Neural cell (in vitro differentiated cells): ENCODE data around the gene PCGF6. TPM values are rescaled to one million over a fixed set of nuclear protein-coding genes. Genes with fewer than 3 reads are reported as not detected.

ENCODE experiments used
- H2AFZ ChIP-seq: fragments of 200-600, 300-800 bp; sonication (generic), shearing (Covaris generic); 2 replicates; pipeline ENCODE4 v1.6.0; 2014; ENCODE audit warnings: low read depth, mild to moderate bottlenecking, antibody characterized with exemption, low read length, moderate library complexity
- H3F3A ChIP-seq: fragments of 200-600 bp; shearing (Covaris generic); 2 replicates; pipeline ENCODE4 v1.6.1; 2016; ENCODE audit warnings: mild to moderate bottlenecking, moderate library complexity, mixed read lengths, antibody characterized with exemption, low read length; ENCODE audit not compliant: insufficient read depth, poor library complexity, severe bottlenecking
- H3K27ac ChIP-seq: fragments of 200-600, 300-800 bp; sonication (generic), shearing (Covaris generic); 2 replicates; pipeline ENCODE4 v1.5.1; 2014; ENCODE audit warnings: mild to moderate bottlenecking, low read length, moderate library complexity
- H3K27me3 ChIP-seq: fragments of 300-800, 200-600 bp; sonication (generic), shearing (Covaris generic); 2 replicates; pipeline ENCODE4 v1.6.0; 2014; ENCODE audit warnings: mild to moderate bottlenecking, low read depth, low read length, moderate library complexity; ENCODE audit not compliant: insufficient read depth
- H3K36me3 ChIP-seq: fragments of 300-800, 200-600 bp; sonication (generic), shearing (Covaris generic); 2 replicates; pipeline ENCODE4 v1.5.1; 2014; ENCODE audit warnings: mild to moderate bottlenecking, antibody characterized with exemption, low read length, moderate library complexity; ENCODE audit not compliant: insufficient read depth
- H3K4me2 ChIP-seq: fragments of 300-800, 200-600 bp; sonication (generic), shearing (Covaris generic); 2 replicates; pipeline ENCODE4 v1.6.0; 2014; ENCODE audit warnings: mild to moderate bottlenecking, low read length
- H3K4me3 ChIP-seq: fragments of 300-800, 200-600 bp; sonication (generic), shearing (Covaris generic); 2 replicates; pipeline ENCODE4 v1.5.1; 2014; ENCODE audit warnings: mild to moderate bottlenecking, low read length, moderate library complexity
- H3K79me2 ChIP-seq: fragments of 200-600 bp; shearing (Covaris generic); replicated peaks from 2 replicates; pipeline ENCODE4 v1.6.0; 2014; ENCODE audit warnings: mild to moderate bottlenecking, low read length, moderate library complexity; ENCODE audit not compliant: insufficient read depth
- H3K9ac ChIP-seq: fragments of 300-800, 200-600 bp; sonication (generic), shearing (Covaris generic); 2 replicates; pipeline ENCODE4 v1.6.1; 2016; ENCODE audit warnings: mild to moderate bottlenecking, low read length, mixed read lengths
- H3K9me2 ChIP-seq: fragments of 200-600 bp; shearing (Covaris generic); 2 replicates; pipeline ENCODE4 v1.6.1; 2016; ENCODE audit warnings: mild to moderate bottlenecking, low read length, mixed read lengths; ENCODE audit not compliant: insufficient read depth
- H3K9me3 ChIP-seq: fragments of 200-600, 300-800 bp; sonication (generic), shearing (Covaris generic); 2 replicates; pipeline ENCODE4 v1.6.1; 2016; ENCODE audit warnings: mild to moderate bottlenecking, mixed run types, low read length, moderate library complexity, mixed read lengths
- H4K20me1 ChIP-seq: fragments of 200-600 bp; shearing (Covaris generic); 2 replicates; pipeline ENCODE4 v1.6.1; 2016; ENCODE audit warnings: mild to moderate bottlenecking, mixed run types; ENCODE audit not compliant: insufficient read depth
- EP300 ChIP-seq: fragments of 450-650 bp; conservative IDR thresholded peaks from 2 replicates; pipeline ENCODE4 v1.6.1; 2014; ENCODE audit warnings: antibody characterized with exemption, mild to moderate bottlenecking, moderate library complexity; ENCODE audit not compliant: poor library complexity, severe bottlenecking
- EZH2 ChIP-seq: fragments of 200-600, 300-800 bp; shearing (Covaris generic), sonication (generic); IDR thresholded peaks from 2 replicates; pipeline ENCODE4 v1.6.1; 2014; ENCODE audit warnings: antibody characterized with exemption, low read length, borderline replicate concordance, mild to moderate bottlenecking; ENCODE audit not compliant: insufficient read depth, poor library complexity, severe bottlenecking
- MXI1 ChIP-seq: fragments of 450-650 bp; conservative IDR thresholded peaks from 2 replicates; pipeline ENCODE4 v1.6.1; 2014; ENCODE audit warnings: antibody characterized with exemption, mild to moderate bottlenecking; ENCODE audit not compliant: poor library complexity, severe bottlenecking
- POLR2AphosphoS5 ChIP-seq: IDR thresholded peaks from 2 replicates; pipeline ENCODE4 v1.6.1; 2012
- RAD21 ChIP-seq: fragments of 450-650 bp; conservative IDR thresholded peaks from 2 replicates; pipeline ENCODE4 v1.6.1; 2014; ENCODE audit warnings: antibody characterized with exemption, mild to moderate bottlenecking, moderate library complexity
- SMC3 ChIP-seq: fragments of 450-650 bp; conservative IDR thresholded peaks from 2 replicates; pipeline ENCODE4 v1.6.1; 2014; ENCODE audit warnings: antibody characterized with exemption, mild to moderate bottlenecking, moderate library complexity; ENCODE audit not compliant: poor library complexity
- TAF1 ChIP-seq: IDR thresholded peaks from 2 replicates; pipeline ENCODE4 v1.6.1; 2012; ENCODE audit warnings: low read depth
- polyA plus RNA-seq: library from polyadenylated mRNA; depleted of rRNA; stranded (reverse); fragments of >200 nt; gene quantifications from 2 replicates; pipeline ENCODE4 v1.2.3, GENCODE V29; 2014
- TF ChIP-seq, protein P1 (sequence below): IDR thresholded peaks from 2 replicates; pipeline ENCODE4 v1.6.1; 2012; ENCODE audit warnings: borderline replicate concordance
- TF ChIP-seq, protein P2 (sequence below): fragments of 450-650 bp; IDR thresholded peaks from 2 replicates; pipeline ENCODE4 v1.5.1; 2014; ENCODE audit warnings: antibody characterized with exemption, mild to moderate bottlenecking, moderate library complexity; ENCODE audit not compliant: poor library complexity, severe bottlenecking

PCGF6 gene
- polyA plus RNA-seq, 1 donor from 2014 or later, result 31.3 TPM

DNA sequence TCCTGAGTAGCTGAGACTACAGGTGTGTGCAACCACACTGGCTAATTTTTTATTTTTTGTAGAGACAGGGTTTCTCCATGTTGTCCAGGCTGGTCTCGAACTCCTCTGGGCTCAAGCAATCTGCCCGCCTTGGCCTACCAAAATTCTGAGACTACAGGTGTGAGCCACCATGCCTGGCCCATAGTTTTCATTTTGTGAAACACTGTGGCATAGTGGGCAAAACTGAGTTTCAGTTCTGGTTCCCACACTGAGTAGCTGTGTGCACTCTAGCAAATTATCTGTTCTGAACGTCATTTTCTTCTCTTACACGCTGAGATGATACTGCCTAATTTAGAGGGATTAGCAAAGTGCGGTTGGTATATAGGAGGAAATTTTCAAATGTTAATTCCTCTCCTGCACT, 31.8 kb upstream of the PCGF6 start:
- no peaks in the 10 kb centered on the region for H3F3A ChIP-seq
- H3K9ac ChIP-seq, result no peak overlapping the region
- no peaks in the 10 kb centered on the region for H4K20me1 ChIP-seq
- no peaks in the 10 kb centered on the region for H3K9me3 ChIP-seq
- no peak overlapping the region for H3K4me3 ChIP-seq
- H3K27ac ChIP-seq, result no peak overlapping the region
- TF ChIP-seq MXI1 (no peak), RAD21 (no peak), SMC3 (no peak), EZH2 (no peak)
- H2AFZ ChIP-seq, result no peak overlapping the region
- H3K79me2 ChIP-seq, result no peaks in the 10 kb centered on the region
- no peaks in the 10 kb centered on the region for H3K9me2 ChIP-seq
- H3K27me3 ChIP-seq, result no peaks in the 10 kb centered on the region
- H3K36me3 ChIP-seq, result peaks cover 6% of the 10 kb centered on the region
- no peak overlapping the region for H3K4me2 ChIP-seq

DNA sequence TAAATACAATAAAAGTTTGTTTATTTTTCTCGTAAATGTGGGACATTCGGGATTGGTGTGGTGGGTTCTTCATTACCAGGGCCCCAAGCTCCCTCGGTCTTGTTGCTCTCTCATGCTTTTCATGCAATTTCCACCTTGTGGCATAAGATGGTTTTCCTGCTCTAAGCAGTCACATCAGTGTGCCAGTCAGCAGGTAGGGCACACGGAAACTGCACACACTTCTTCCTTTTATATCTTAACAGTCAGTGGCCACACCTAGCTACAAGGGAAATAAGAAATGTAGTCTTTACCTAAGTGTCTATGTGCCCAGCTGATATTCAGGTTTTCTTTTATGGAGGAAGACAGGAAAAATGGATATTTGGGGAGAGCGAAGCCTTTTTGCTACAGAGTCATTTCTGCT, 23.3 kb upstream of the PCGF6 start:
- H3F3A ChIP-seq, result no peaks in the 10 kb centered on the region
- H3K36me3 ChIP-seq, result no peaks in the 10 kb centered on the region
- H3K9me2 ChIP-seq, result no peaks in the 10 kb centered on the region
- TF ChIP-seq RAD21 (no peak), EZH2 (no peak), POLR2AphosphoS5 (no peak), TAF1 (no peak), EP300 (no peak), SMC3 (no peak), MXI1 (no peak)
- TF ChIP-seq, protein P1, sequence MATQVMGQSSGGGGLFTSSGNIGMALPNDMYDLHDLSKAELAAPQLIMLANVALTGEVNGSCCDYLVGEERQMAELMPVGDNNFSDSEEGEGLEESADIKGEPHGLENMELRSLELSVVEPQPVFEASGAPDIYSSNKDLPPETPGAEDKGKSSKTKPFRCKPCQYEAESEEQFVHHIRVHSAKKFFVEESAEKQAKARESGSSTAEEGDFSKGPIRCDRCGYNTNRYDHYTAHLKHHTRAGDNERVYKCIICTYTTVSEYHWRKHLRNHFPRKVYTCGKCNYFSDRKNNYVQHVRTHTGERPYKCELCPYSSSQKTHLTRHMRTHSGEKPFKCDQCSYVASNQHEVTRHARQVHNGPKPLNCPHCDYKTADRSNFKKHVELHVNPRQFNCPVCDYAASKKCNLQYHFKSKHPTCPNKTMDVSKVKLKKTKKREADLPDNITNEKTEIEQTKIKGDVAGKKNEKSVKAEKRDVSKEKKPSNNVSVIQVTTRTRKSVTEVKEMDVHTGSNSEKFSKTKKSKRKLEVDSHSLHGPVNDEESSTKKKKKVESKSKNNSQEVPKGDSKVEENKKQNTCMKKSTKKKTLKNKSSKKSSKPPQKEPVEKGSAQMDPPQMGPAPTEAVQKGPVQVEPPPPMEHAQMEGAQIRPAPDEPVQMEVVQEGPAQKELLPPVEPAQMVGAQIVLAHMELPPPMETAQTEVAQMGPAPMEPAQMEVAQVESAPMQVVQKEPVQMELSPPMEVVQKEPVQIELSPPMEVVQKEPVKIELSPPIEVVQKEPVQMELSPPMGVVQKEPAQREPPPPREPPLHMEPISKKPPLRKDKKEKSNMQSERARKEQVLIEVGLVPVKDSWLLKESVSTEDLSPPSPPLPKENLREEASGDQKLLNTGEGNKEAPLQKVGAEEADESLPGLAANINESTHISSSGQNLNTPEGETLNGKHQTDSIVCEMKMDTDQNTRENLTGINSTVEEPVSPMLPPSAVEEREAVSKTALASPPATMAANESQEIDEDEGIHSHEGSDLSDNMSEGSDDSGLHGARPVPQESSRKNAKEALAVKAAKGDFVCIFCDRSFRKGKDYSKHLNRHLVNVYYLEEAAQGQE, result no peak
- TF ChIP-seq, protein P2, sequence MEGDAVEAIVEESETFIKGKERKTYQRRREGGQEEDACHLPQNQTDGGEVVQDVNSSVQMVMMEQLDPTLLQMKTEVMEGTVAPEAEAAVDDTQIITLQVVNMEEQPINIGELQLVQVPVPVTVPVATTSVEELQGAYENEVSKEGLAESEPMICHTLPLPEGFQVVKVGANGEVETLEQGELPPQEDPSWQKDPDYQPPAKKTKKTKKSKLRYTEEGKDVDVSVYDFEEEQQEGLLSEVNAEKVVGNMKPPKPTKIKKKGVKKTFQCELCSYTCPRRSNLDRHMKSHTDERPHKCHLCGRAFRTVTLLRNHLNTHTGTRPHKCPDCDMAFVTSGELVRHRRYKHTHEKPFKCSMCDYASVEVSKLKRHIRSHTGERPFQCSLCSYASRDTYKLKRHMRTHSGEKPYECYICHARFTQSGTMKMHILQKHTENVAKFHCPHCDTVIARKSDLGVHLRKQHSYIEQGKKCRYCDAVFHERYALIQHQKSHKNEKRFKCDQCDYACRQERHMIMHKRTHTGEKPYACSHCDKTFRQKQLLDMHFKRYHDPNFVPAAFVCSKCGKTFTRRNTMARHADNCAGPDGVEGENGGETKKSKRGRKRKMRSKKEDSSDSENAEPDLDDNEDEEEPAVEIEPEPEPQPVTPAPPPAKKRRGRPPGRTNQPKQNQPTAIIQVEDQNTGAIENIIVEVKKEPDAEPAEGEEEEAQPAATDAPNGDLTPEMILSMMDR, result no peak
- H3K9me3 ChIP-seq, result no peaks in the 10 kb centered on the region
- H3K9ac ChIP-seq, result no peak overlapping the region
- no peak overlapping the region for H3K4me3 ChIP-seq
- no peak overlapping the region for H3K27ac ChIP-seq
- H4K20me1 ChIP-seq, result no peaks in the 10 kb centered on the region
- peaks cover 2% of the 10 kb centered on the region for H3K79me2 ChIP-seq
- no peak overlapping the region for H3K4me2 ChIP-seq
- no peak overlapping the region for H2AFZ ChIP-seq
- no peaks in the 10 kb centered on the region for H3K27me3 ChIP-seq

DNA sequence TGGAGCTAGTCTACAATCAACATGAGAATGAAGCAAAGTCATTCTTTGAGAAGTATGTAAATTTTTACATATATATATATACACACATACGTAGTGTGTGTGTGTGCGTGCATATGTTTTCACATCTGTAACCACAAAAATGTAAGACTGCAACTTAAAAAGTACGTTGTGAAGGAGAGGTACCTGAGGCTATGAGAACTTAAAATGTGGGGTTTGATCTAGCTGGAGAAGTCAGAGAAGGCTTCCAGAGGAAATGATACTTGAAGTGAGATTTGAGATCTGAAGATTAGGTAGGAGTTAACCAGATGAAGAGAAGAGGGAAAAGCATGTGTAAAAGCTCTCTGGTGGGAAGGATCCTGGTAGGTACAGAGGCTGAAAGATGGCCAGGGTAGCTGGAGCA, 22.6 kb upstream of the PCGF6 start:
- Histone ChIP-seq H3K4me2 (no peak overlapping the region), H4K20me1 (no peaks in the 10 kb centered on the region), H3K36me3 (no peaks in the 10 kb centered on the region), H3F3A (no peaks in the 10 kb centered on the region), H3K27ac (no peak overlapping the region), H3K9me3 (no peaks in the 10 kb centered on the region), H3K4me3 (no peak overlapping the region), H3K79me2 (peaks cover 2% of the 10 kb centered on the region), H3K27me3 (no peaks in the 10 kb centered on the region), H2AFZ (no peak overlapping the region), H3K9me2 (no peaks in the 10 kb centered on the region), H3K9ac (no peak overlapping the region)
- TF ChIP-seq POLR2AphosphoS5, result no peak
- no peak for TF ChIP-seq EZH2
- TF ChIP-seq SMC3, result no peak
- TF ChIP-seq EP300, result no peak
- TF ChIP-seq, protein P2, result no peak
- TF ChIP-seq MXI1, result no peak
- TF ChIP-seq, protein P1, result no peak
- TF ChIP-seq TAF1, result no peak
- no peak for TF ChIP-seq RAD21
